Activated naive CD4-positive, alpha-beta T cell treated with anti-CD3 and anti-CD28 coated beads, Interleukin-2, amount 50 U/mL, for 24 hours (primary cell): ENCODE measurements around the gene PTRH1.

Source experiments
- H3K27ac Mint-ChIP-seq: one replicate; pipeline ENCODE4 v1.8.0; 2021; ENCODE audit warnings: mild to moderate bottlenecking, mixed read lengths
- H3K27me3 Mint-ChIP-seq: one replicate; pipeline ENCODE4 v1.8.0; 2021; ENCODE audit warnings: mixed read lengths
- H3K36me3 Mint-ChIP-seq: one replicate; pipeline ENCODE4 v1.8.0; 2021; ENCODE audit warnings: mixed read lengths
- H3K4me1 Mint-ChIP-seq: one replicate; pipeline ENCODE4 v1.8.0; 2021; ENCODE audit warnings: mixed read lengths
- H3K4me3 Mint-ChIP-seq: one replicate; pipeline ENCODE4 v1.8.0; 2021; ENCODE audit warnings: mild to moderate bottlenecking, mixed read lengths
- H3K9me3 Mint-ChIP-seq: one replicate; pipeline ENCODE4 v1.8.0; 2021; ENCODE audit warnings: mixed read lengths

PTRH1 gene

DNA sequence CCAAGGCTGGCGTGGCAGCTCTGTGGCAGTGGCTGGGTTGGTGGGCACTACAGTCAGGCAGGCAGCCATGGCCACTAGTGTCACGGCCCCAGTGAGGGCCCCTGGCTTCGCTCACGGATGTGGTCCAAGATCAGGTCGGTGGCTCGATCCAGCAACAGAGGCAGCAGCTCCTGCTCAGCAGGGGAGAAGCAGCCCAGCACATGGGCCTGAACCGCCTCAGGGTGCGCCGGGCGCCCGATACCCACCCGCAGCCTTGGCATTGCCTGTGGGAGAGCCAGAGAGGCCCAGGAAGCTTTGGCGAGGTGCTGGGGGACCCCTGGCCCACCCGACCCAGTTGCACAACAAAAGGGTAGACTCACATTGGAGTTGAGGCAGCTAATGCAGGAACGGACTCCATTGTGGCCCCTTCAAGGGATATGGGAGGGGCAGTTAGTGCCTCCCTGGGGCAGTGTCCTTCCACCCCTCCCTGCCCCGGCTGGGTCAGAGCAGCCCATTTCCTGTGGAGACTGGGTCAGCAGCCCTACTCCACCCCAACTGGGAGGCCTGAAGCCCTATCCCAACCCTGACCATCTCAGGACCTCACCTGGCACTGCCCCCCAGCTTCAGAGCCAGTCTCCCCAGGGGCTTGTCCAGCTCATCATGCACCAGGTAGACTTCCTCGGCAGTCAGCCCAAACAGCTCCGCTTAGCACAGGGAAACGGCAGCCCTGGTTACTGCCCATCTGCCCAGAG lies 1.3 kb downstream of the PTRH1 start:
- Mint-ChIP-seq H3K27ac (no peak overlapping the region), H3K36me3 (no peaks in the 10 kb centered on the region), H3K4me3 (peak overlapping the region; percentile 83), H3K9me3 (no peaks in the 10 kb centered on the region), H3K27me3 (no peaks in the 10 kb centered on the region), H3K4me1 (peaks cover 32% of the 10 kb centered on the region)

- Mint-ChIP-seq H3K4me1 (peaks cover 30% of the 10 kb centered on the region), H3K4me3 (no peak overlapping the region), H3K27me3 (no peaks in the 10 kb centered on the region), H3K36me3 (no peaks in the 10 kb centered on the region), H3K9me3 (no peaks in the 10 kb centered on the region), H3K27ac (no peak overlapping the region)
These were observed 2.6 kb downstream of the PTRH1 start for GRCh38 chr9:127712867-127713266.

GRCh38 chr9:127712371-127712770 lies 3.1 kb downstream of the PTRH1 start:
- Mint-ChIP-seq H3K4me3 (peak overlapping the region; percentile 3), H3K27ac (no peak overlapping the region), H3K36me3 (no peaks in the 10 kb centered on the region)

DNA sequence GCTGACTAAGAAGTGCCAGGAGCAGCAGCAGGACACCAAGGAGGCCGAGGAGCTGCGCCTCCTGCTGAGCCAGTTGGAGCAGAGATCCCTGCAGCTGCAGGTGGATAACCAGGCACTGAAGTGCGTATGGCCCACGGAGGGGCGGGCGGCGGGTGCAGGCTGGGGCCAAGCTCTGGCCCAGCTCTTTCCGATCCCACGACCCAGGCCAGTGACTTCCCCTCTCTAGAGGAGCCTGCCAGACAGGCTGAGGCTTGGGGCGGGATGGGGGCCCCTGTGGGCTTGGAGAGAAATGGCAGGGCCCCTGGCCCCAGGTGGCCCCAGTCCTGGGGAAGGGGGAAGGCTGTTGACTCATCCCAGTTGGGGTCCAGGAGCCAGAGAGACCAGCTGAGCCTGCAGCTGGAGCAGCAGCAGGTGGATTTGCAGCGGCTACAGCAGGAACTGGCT lies 3.6 kb downstream of the PTRH1 start:
- Mint-ChIP-seq H3K4me1 (peaks cover 37% of the 10 kb centered on the region), H3K27me3 (no peaks in the 10 kb centered on the region), H3K9me3 (no peaks in the 10 kb centered on the region), H3K27ac (no peak overlapping the region), H3K4me3 (no peak overlapping the region), H3K36me3 (no peaks in the 10 kb centered on the region)

More at GRCh38 chr9:127712371-127712770, 3.1 kb downstream of the PTRH1 start:
- Mint-ChIP-seq H3K9me3 (no peaks in the 10 kb centered on the region), H3K4me1 (peaks cover 34% of the 10 kb centered on the region), H3K27me3 (no peaks in the 10 kb centered on the region)

GRCh38 chr9:127711226-127711701 lies 4.2 kb downstream of the PTRH1 start:
- H3K27me3 Mint-ChIP-seq, result no peaks in the 10 kb centered on the region
- H3K9me3 Mint-ChIP-seq, result no peaks in the 10 kb centered on the region
- H3K4me3 Mint-ChIP-seq, result no peak overlapping the region
- no peak overlapping the region for H3K27ac Mint-ChIP-seq
- peaks cover 38% of the 10 kb centered on the region for H3K4me1 Mint-ChIP-seq
- H3K36me3 Mint-ChIP-seq, result no peaks in the 10 kb centered on the region

- H3K27me3 Mint-ChIP-seq, result no peaks in the 10 kb centered on the region
- peaks cover 29% of the 10 kb centered on the region for H3K4me1 Mint-ChIP-seq
- H3K27ac Mint-ChIP-seq, result no peak overlapping the region
- no peak overlapping the region for H3K4me3 Mint-ChIP-seq
- H3K9me3 Mint-ChIP-seq, result no peaks in the 10 kb centered on the region
- H3K36me3 Mint-ChIP-seq, result no peaks in the 10 kb centered on the region
These were observed 5.2 kb downstream of the PTRH1 start for GRCh38 chr9:127710204-127710783.

- no peaks in the 10 kb centered on the region for H3K27me3 Mint-ChIP-seq
- no peak overlapping the region for H3K27ac Mint-ChIP-seq
- peaks cover 28% of the 10 kb centered on the region for H3K4me1 Mint-ChIP-seq
- H3K4me3 Mint-ChIP-seq, result no peak overlapping the region
- H3K9me3 Mint-ChIP-seq, result no peaks in the 10 kb centered on the region
- H3K36me3 Mint-ChIP-seq, result no peaks in the 10 kb centered on the region
These were observed 6.4 kb downstream of the PTRH1 start for GRCh38 chr9:127708952-127709587.

DNA sequence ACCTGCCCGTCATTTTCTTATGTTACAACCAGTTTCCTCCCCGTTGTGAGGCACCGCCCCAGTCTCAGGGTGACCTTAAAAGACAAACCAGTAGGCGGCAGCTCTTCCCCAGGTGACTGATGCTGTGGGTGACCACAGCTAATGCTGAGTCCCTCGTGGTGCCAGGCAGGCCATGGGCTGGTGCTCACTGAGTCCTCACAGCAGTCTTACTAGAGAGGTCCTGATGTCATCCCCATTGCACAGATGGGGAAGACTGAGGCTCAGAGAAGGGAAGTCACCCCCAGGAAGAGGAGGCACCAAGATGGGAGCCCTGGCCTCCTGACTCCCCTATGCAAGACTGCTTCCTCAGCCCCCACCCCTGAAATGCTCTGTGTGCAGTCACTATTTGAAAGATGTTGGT lies 7.7 kb downstream of the PTRH1 start:
- Mint-ChIP-seq H3K27me3 (no peaks in the 10 kb centered on the region), H3K9me3 (no peaks in the 10 kb centered on the region), H3K4me3 (no peak overlapping the region), H3K36me3 (no peaks in the 10 kb centered on the region), H3K4me1 (peaks cover 28% of the 10 kb centered on the region), H3K27ac (no peak overlapping the region)

- H3K4me1 Mint-ChIP-seq, result peaks cover 23% of the 10 kb centered on the region
- H3K4me3 Mint-ChIP-seq, result no peak within 1 kb of the TSS
- H3K9me3 Mint-ChIP-seq, result no peaks in the 10 kb centered on the region
- H3K27ac Mint-ChIP-seq, result no peak within 1 kb of the TSS
- H3K27me3 Mint-ChIP-seq, result no peaks in the 10 kb centered on the region
- H3K36me3 Mint-ChIP-seq, result no peaks in the 10 kb centered on the region
These were observed 8.6 kb downstream of the PTRH1 start, which contains the start of gene CFAP157 for GRCh38 chr9:127706836-127707241. CFAP157 (plus strand) TSS chr9:127706988; CDS start chr9:127707032, 44 bp downstream.

- Mint-ChIP-seq H3K27ac (no peak overlapping the region), H3K4me3 (no peak overlapping the region), H3K4me1 (peaks cover 13% of the 10 kb centered on the region), H3K36me3 (no peaks in the 10 kb centered on the region), H3K27me3 (no peaks in the 10 kb centered on the region), H3K9me3 (no peaks in the 10 kb centered on the region)
These were observed 9.7 kb downstream of the PTRH1 start for GRCh38 chr9:127705577-127706379.

- H3K27ac Mint-ChIP-seq, result no peak overlapping the region
- no peak overlapping the region for H3K4me3 Mint-ChIP-seq
- no peaks in the 10 kb centered on the region for H3K27me3 Mint-ChIP-seq
- H3K36me3 Mint-ChIP-seq, result no peaks in the 10 kb centered on the region
- no peaks in the 10 kb centered on the region for H3K9me3 Mint-ChIP-seq
- peaks cover 22% of the 10 kb centered on the region for H3K4me1 Mint-ChIP-seq
These were observed 12.0 kb downstream of the PTRH1 start for GRCh38 chr9:127703289-127703946.

GRCh38 chr9:127700594-127701255 lies 14.7 kb downstream of the PTRH1 start:
- Mint-ChIP-seq H3K4me3 (peak overlapping the region; percentile 39), H3K4me1 (peaks cover 17% of the 10 kb centered on the region), H3K9me3 (no peaks in the 10 kb centered on the region), H3K27ac (no peak overlapping the region), H3K27me3 (no peaks in the 10 kb centered on the region), H3K36me3 (no peaks in the 10 kb centered on the region)

DNA sequence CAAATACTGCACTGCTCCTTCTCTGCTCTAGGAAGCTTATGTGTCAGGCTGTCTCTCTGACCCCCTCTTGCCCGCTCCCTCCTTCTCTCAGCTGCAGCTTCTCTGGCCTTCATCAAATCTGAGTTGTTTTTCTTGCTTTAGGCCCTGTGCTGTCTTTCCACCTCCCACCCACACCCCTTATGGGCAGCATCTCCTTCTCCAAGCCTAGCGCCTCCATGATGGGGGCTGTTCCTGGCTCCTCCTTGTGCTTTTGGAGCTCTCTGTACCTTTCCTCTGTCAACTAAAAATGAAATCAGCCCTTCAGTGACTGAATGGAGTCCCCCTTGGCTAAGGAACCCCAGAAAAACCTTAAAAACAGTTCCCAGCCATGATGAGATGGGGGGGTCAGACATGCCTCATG lies 15.3 kb downstream of the PTRH1 start:
- H3K27me3 Mint-ChIP-seq, result no peaks in the 10 kb centered on the region
- H3K27ac Mint-ChIP-seq, result no peak overlapping the region
- H3K4me1 Mint-ChIP-seq, result peaks cover 17% of the 10 kb centered on the region
- H3K9me3 Mint-ChIP-seq, result no peaks in the 10 kb centered on the region
- peak overlapping the region; percentile 39 for H3K4me3 Mint-ChIP-seq
- H3K36me3 Mint-ChIP-seq, result no peaks in the 10 kb centered on the region

- no peaks in the 10 kb centered on the region for H3K9me3 Mint-ChIP-seq
- H3K4me1 Mint-ChIP-seq, result peaks cover 17% of the 10 kb centered on the region
- no peaks in the 10 kb centered on the region for H3K36me3 Mint-ChIP-seq
- peak overlapping the region; percentile 84 for H3K4me3 Mint-ChIP-seq
- no peaks in the 10 kb centered on the region for H3K27me3 Mint-ChIP-seq
- H3K27ac Mint-ChIP-seq, result peak overlapping the region; percentile 66
These were observed 16.3 kb downstream of the PTRH1 start for GRCh38 chr9:127698985-127699670.
